CD14-positive monocyte (primary cell): ENCODE results near the gene CEL. TPM values are rescaled to one million over a fixed set of nuclear protein-coding genes. Genes with fewer than 3 reads are reported as not detected.

Source experiments
- DNase-seq, 3 donors: peaks; one replicate each; pipeline ENCODE4 v3.0.0-alpha.2; 2011 to 2022
- H2AFZ ChIP-seq: 2 replicates; pipeline ENCODE4 v1.6.0; 2012; ENCODE audit warnings: mild to moderate bottlenecking, low read depth, low read length, inconsistent platforms; ENCODE audit not compliant: insufficient read depth, poor library complexity, severe bottlenecking
- H3K27ac ChIP-seq, 2 donors: 1 replicate in 1 of 2; 2 replicates in 1 of 2; pipeline ENCODE4 v1.5.1; 2012 to 2013; ENCODE audit warnings: low read length in 2 of 2, control low read depth in 1 of 2, inconsistent platforms in 1 of 2, low read depth in 1 of 2, mild to moderate bottlenecking in 1 of 2
- H3K27me3 ChIP-seq, 2 donors: one replicate each; pipeline versions ENCODE4 v1.6.0 to v1.6.1; 2011 to 2013; ENCODE audit warnings: low read length in 2 of 2; ENCODE audit not compliant: control insufficient read depth in 2 of 2, insufficient read depth in 2 of 2
- H3K36me3 ChIP-seq, 2 donors: replicated peaks in 1 of 2; 1 replicate in 1 of 2; 2 replicates in 1 of 2; pipeline versions ENCODE4 v1.5.1 to v1.6.1; 2012 to 2013; ENCODE audit warnings: low read length in 2 of 2, control low read depth in 1 of 2, inconsistent platforms in 1 of 2, mild to moderate bottlenecking in 1 of 2; ENCODE audit not compliant: insufficient read depth in 2 of 2, control insufficient read depth in 1 of 2
- H3K4me1 ChIP-seq, 2 donors: 1 replicate in 1 of 2; 2 replicates in 1 of 2; pipeline versions ENCODE4 v1.5.1 to v1.6.1; 2012 to 2013; ENCODE audit warnings: low read length in 2 of 2, control low read depth in 1 of 2, inconsistent platforms in 1 of 2, mild to moderate bottlenecking in 1 of 2, moderate library complexity in 1 of 2; ENCODE audit not compliant: insufficient read depth in 2 of 2, control insufficient read depth in 1 of 2
- H3K4me2 ChIP-seq: replicated peaks from 2 replicates; pipeline ENCODE3; 2012; ENCODE audit warnings: low read length, moderate library complexity, mild to moderate bottlenecking; ENCODE audit not compliant: poor library complexity, severe bottlenecking; ENCODE audit errors: extremely low read depth
- H3K4me3 ChIP-seq, 3 experiments: fragments of 200-600 bp in 1 of 3; sonication (generic) in 1 of 3; replicated peaks in 1 of 3; 1 replicate in 2 of 3; 2 replicates in 1 of 3; pipeline ENCODE4 v1.5.1; 2011 to 2013; ENCODE audit warnings: low read length in 3 of 3, mild to moderate bottlenecking in 3 of 3, control low read depth in 2 of 3, low read depth in 2 of 3, inconsistent platforms in 1 of 3, moderate library complexity in 1 of 3
- H3K79me2 ChIP-seq: 2 replicates; pipeline ENCODE4 v1.6.0; 2012; ENCODE audit warnings: mild to moderate bottlenecking, control low read depth, inconsistent platforms, low read length, moderate library complexity; ENCODE audit not compliant: insufficient read depth
- H3K9ac ChIP-seq: 2 replicates; pipeline ENCODE4 v1.6.0; 2017; ENCODE audit warnings: low read length, mild to moderate bottlenecking; ENCODE audit not compliant: insufficient read depth, poor library complexity, severe bottlenecking
- H3K9me3 ChIP-seq, 2 donors: replicated peaks in 1 of 2; 1 replicate in 1 of 2; 2 replicates in 1 of 2; pipeline versions ENCODE4 v1.5.1 to v1.6.1; 2012 to 2013; ENCODE audit warnings: low read length in 2 of 2, control low read depth in 1 of 2; ENCODE audit not compliant: control insufficient read depth in 1 of 2, insufficient read depth in 1 of 2
- H4K20me1 ChIP-seq: 2 replicates; pipeline ENCODE4 v1.6.0; 2012; ENCODE audit warnings: mild to moderate bottlenecking, low read length, control low read depth, moderate library complexity; ENCODE audit not compliant: insufficient read depth
- H3K27ac Mint-ChIP-seq, 7 donors: one replicate each; pipeline ENCODE4 v1.8.0; 2020; ENCODE audit warnings: mild to moderate bottlenecking in 7 of 7, mixed read lengths in 7 of 7, moderate library complexity in 6 of 7, inconsistent platforms in 2 of 7
- H3K27me3 Mint-ChIP-seq, 3 donors: one replicate each; pipeline ENCODE4 v1.8.0; 2021 to 2022; ENCODE audit warnings: low read depth in 3 of 3, mild to moderate bottlenecking in 3 of 3, mixed read lengths in 3 of 3, moderate library complexity in 3 of 3, inconsistent platforms in 1 of 3
- H3K36me3 Mint-ChIP-seq, 2 donors: one replicate each; pipeline ENCODE4 v1.8.0; 2020; ENCODE audit warnings: mixed read lengths in 2 of 2, inconsistent platforms in 1 of 2, mild to moderate bottlenecking in 1 of 2
- H3K4me1 Mint-ChIP-seq: one replicate; pipeline ENCODE4 v1.8.0; 2020; ENCODE audit warnings: mild to moderate bottlenecking, mixed read lengths
- H3K4me3 Mint-ChIP-seq, 2 donors: one replicate each; pipeline ENCODE4 v1.8.0; 2020; ENCODE audit warnings: mild to moderate bottlenecking in 2 of 2, mixed read lengths in 2 of 2, moderate library complexity in 1 of 2
- H3K9me3 Mint-ChIP-seq, 7 donors: one replicate each; pipeline ENCODE4 v1.8.0; 2020 to 2022; ENCODE audit warnings: mixed read lengths in 7 of 7, mild to moderate bottlenecking in 6 of 7, moderate library complexity in 6 of 7, inconsistent platforms in 2 of 7
- WGBS: methylation state at CpG from one replicate; pipeline ENCODE4 v1.1.5; 2013; ENCODE audit warnings: missing lambda C conversion rate; ENCODE audit not compliant: insufficient coverage; 5-methylcytosine and 5-hydroxymethylcytosine counted together
- intact Hi-C, 2 donors: fragments of 100-400 bp; cut with micrococcal nuclease; formaldehyde crosslinking; loops; one replicate each; pipeline versions ENCODE4 v1.15.0 to v1.15.1; 2023
- polyA plus RNA-seq, 3 donors: library from polyadenylated mRNA; depleted of rRNA in 1 of 3; unstranded in 2 of 3; stranded (reverse) in 1 of 3; fragments of 300-500 nt in 2 of 3; fragments of >200 nt in 1 of 3; fragmentation: Illumina TruSeq in 2 of 3; gene quantifications; 1 replicate in 2 of 3; 2 replicates in 1 of 3; pipeline ENCODE4 v1.2.3, GENCODE V29; 2012 to 2021
- TF ChIP-seq, protein P1 (sequence below): fragments of 200-600 bp; IDR thresholded peaks from one replicate; pipeline ENCODE4 v1.8.0; 2022; ENCODE audit warnings: antibody characterized with exemption, mild to moderate bottlenecking

Gene CEL
- polyA plus RNA-seq, 3 donors = 0.24 TPM; not detected in 2

DNA sequence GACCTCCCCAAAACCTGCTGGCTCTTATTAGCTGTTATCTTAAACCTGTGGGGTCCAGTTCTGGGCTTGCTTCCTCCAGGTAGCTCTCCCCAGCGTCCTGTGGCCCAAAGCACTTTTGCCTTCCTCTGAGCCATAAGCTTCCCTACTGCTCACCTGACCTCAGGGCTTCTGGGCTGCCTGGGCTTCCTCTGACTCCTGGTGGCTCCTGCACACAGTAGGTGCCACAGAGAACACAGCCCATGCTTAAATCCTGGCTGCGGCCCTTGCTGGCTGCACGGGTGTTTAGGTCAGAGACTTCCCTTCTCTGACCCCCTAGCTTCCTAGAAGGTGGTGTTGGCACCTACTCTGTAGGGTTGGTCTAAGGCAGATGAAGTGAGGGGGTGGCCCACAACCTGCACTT is 56.8 kb downstream of the CEL start:
- 78% methylated on average over 1 of the region's 3 CpGs for WGBS
- peaks cover 78% of the 10 kb centered on the region for H3K4me1 Mint-ChIP-seq

DNA sequence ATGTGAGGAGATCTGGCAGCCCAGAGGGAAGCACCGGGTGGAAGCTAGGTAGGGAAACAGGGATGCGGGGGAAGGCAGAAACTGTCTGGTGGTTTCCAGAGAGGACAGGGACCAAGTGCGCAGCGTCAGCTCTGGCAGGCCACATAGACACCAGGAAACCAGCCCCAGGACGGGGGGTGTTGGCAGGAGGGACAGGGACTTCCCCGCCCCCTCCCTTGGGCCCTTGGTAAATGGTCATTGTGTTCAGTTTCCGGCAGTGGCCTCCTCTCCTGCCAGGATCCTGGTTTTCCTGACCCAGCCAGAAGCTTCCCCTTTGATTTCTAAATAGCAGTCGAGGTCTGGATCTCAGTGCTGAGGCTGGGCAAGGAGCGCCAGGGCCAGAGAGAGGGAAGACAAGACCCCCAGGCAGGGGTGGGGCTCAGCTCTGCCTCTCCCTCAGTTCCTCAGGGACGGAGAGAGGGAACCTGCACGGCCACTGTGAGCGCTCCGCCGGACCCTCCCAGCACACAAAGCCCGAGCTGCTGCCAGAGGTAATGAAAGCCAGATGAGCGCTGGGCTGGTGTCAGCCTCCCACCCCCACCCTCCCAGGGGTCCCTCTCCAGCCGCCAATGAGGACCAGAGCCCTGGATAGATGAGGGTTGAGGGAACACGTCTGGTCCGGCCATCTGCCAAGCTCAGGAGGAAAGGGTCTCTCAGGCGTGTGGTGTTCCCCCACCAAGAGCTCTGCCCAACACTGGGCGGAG is 57.5 kb downstream of the CEL start:
- Mint-ChIP-seq H3K9me3 (no peaks in the 10 kb centered on the region), H3K4me3 (peak overlapping the region; percentile 85 to 87), H3K36me3 (peaks cover 6 to 23% of the 10 kb centered on the region in 2 donors), H3K27ac (peak overlapping the region in 4 of 7 donors; percentile 57 to 94 (median 82)), H3K4me1 (peaks cover 78% of the 10 kb centered on the region), H3K27me3 (peaks cover 8 to 9% (median 8%) of the 10 kb centered on the region in 3 donors)
- Histone ChIP-seq H3K27me3 (no peaks in the 10 kb centered on the region), H3K4me2 (peak overlapping the region; percentile 94), H3K9ac (no peak overlapping the region), H3K79me2 (peaks cover 14% of the 10 kb centered on the region), H3K9me3 (no peaks in the 10 kb centered on the region), H3K4me1 (peaks cover 63 to 80% of the 10 kb centered on the region in 2 donors), H3K36me3 (no peaks in the 10 kb centered on the region), H2AFZ (no peak overlapping the region), H3K27ac (no peak overlapping the region), H3K4me3 (peak overlapping the region in 1 of 3 experiments; percentile 83), H4K20me1 (peaks cover 21% of the 10 kb centered on the region)
- intact Hi-C loops = no loop called here
- DNase-seq = no peak
- 74% methylated on average over 14 of the region's 21 CpGs for WGBS
- TF ChIP-seq, protein P1, sequence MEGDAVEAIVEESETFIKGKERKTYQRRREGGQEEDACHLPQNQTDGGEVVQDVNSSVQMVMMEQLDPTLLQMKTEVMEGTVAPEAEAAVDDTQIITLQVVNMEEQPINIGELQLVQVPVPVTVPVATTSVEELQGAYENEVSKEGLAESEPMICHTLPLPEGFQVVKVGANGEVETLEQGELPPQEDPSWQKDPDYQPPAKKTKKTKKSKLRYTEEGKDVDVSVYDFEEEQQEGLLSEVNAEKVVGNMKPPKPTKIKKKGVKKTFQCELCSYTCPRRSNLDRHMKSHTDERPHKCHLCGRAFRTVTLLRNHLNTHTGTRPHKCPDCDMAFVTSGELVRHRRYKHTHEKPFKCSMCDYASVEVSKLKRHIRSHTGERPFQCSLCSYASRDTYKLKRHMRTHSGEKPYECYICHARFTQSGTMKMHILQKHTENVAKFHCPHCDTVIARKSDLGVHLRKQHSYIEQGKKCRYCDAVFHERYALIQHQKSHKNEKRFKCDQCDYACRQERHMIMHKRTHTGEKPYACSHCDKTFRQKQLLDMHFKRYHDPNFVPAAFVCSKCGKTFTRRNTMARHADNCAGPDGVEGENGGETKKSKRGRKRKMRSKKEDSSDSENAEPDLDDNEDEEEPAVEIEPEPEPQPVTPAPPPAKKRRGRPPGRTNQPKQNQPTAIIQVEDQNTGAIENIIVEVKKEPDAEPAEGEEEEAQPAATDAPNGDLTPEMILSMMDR = no peak

More for the DNA sequence above, 56.8 kb downstream of the CEL start:
- Histone ChIP-seq H3K4me2 (no peak overlapping the region), H3K79me2 (peaks cover 14% of the 10 kb centered on the region), H3K27ac (no peak overlapping the region), H3K9ac (no peak overlapping the region), H3K4me3 (no peak overlapping the region), H3K36me3 (no peaks in the 10 kb centered on the region), H3K4me1 (peaks cover 63 to 80% of the 10 kb centered on the region in 2 donors), H3K27me3 (no peaks in the 10 kb centered on the region), H2AFZ (no peak overlapping the region), H3K9me3 (no peaks in the 10 kb centered on the region), H4K20me1 (peaks cover 21% of the 10 kb centered on the region)
- Mint-ChIP-seq H3K36me3 (peaks cover 6 to 18% of the 10 kb centered on the region in 2 donors), H3K27ac (peak overlapping the region in 5 of 7 donors; percentile 25 to 83 (median 62)), H3K9me3 (no peaks in the 10 kb centered on the region), H3K27me3 (peaks cover 8 to 9% (median 8%) of the 10 kb centered on the region in 3 donors), H3K4me3 (peak overlapping the region; percentile 63 to 85)
- TF ChIP-seq, protein P1 = no peak
- no peak for DNase-seq
- intact Hi-C loops = no loop called here
